ENCODE data around the gene VPS26A. TPM values are rescaled to one million over a fixed set of nuclear protein-coding genes. Genes with fewer than 3 reads are reported as not detected.

Gene VPS26A
- total RNA-seq, 2 donors from 2014 or later: 43.7 to 56.9 TPM

DNA sequence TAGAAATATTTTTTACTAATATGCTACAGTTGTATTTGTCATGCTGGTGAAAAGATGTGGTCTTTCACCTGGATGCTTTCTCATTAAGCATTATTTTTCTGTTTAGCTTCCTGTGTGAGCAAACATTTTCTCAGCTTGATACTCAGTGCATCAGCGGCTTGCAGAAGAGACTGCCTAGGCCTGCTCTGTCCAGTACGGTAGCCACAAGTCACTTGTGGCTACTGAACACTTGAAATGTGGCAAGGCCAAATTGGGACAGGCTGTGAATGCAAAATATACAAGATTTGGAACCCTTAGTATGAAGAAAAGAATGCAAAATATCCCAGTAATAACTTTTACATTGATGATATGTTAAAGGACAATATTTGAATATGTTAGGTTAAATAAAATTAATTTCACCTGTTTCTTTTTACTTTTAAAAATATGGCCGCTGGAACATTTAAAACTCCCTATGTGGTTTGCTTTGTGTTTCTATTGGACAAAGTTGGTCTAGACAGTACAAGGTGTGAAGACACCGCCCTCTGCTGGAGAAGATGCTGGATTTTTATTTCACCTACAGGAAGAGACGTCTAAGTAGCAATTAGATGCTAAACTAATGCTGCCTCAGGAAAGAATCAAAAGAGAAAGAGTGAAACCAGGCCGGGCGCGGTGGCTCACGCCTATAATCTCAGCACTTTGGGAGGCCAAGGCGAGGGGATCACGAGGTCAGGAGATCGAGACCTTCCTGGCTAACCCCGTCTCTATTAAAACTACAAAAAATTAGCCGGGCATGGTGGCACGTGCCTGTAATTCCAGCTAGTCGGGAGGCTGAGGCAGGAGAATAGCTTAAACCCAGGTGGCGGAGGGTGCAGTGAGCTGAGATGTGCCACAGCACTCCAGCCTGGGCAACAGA is 30.8 kb upstream of the VPS26A start:
- H3K36me3 Mint-ChIP-seq (ENCODE audit: low read depth): peaks cover 100% of the 10 kb centered on the region
- peak; percentile 24 for ATAC-seq (replicated peaks)
- H3K4me1 Mint-ChIP-seq: peaks cover 23% of the 10 kb centered on the region

DNA sequence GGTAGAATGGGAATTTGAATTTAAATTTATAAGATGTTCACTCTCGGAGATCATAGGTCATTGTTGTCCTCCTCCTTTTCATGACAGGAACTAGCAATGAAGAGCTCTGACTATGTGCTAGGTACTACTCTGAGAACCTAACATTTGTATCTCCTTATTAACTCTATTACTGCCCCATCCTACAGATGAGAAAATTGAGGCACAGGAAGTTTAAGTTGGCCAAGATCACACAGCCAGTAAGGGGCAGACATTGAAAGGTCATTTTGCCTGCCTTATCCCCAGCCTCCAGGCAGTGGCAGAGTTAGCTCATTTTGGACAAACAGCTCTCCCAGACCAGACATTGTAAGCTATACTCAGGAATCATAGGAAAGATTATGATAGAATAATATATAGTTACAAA is 30.0 kb upstream of the VPS26A start:
- peaks cover 100% of the 10 kb centered on the region for H3K36me3 Mint-ChIP-seq (ENCODE audit: low read depth)
- no peak for ATAC-seq (replicated peaks)
- H3K4me1 Mint-ChIP-seq: peaks cover 22% of the 10 kb centered on the region

More for the DNA sequence above, 30.8 kb upstream of the VPS26A start:
- H3K27me3 Mint-ChIP-seq: no peaks in the 10 kb centered on the region
- peak overlapping the region; percentile 77 for H3K27ac Mint-ChIP-seq
- H3K4me3 Mint-ChIP-seq: peak overlapping the region; percentile 82
- no peaks in the 10 kb centered on the region for H3K9me3 Mint-ChIP-seq

GRCh38 chr10:69096045-69096444 is 27.9 kb upstream of the VPS26A start:
- no peaks in the 10 kb centered on the region for H3K9me3 Mint-ChIP-seq
- H3K27ac Mint-ChIP-seq: no peak overlapping the region
- H3K4me1 Mint-ChIP-seq: peaks cover 24% of the 10 kb centered on the region
- peak overlapping the region; percentile 58 for H3K4me3 Mint-ChIP-seq
- peak; percentile 56 for ATAC-seq (replicated peaks)
- H3K27me3 Mint-ChIP-seq: no peaks in the 10 kb centered on the region
- H3K36me3 Mint-ChIP-seq (ENCODE audit: low read depth): peaks cover 100% of the 10 kb centered on the region

More for the DNA sequence above, 30.0 kb upstream of the VPS26A start:
- Mint-ChIP-seq H3K27me3 (no peaks in the 10 kb centered on the region), H3K9me3 (no peaks in the 10 kb centered on the region), H3K27ac (peak overlapping the region; percentile 77), H3K4me3 (peak overlapping the region; percentile 82)

DNA sequence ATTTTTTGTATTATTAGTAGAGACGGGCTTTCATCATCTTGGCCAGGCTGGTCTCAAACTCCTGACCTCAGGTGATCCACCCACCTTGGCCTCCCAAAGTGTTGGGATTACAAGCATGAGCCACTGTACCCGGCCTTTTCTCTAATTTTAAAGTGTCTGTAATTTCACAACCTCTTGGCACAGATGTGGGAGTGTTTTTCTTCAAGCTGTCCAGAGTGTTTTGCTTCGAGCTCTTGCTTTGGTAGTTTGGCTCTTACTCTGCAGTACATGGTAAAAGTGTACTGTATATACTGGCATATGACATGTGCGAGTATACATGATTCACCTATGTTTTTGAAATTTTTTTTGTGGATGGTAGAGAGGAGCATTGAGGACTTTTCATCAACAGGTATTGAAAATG is 26.2 kb upstream of the VPS26A start:
- peaks cover 38% of the 10 kb centered on the region for H3K4me1 Mint-ChIP-seq
- H3K36me3 Mint-ChIP-seq (ENCODE audit: low read depth): peaks cover 100% of the 10 kb centered on the region
- H3K4me3 Mint-ChIP-seq: peak overlapping the region; percentile 34
- H3K27me3 Mint-ChIP-seq: no peaks in the 10 kb centered on the region
- ATAC-seq (replicated peaks): no peak
- H3K9me3 Mint-ChIP-seq: no peaks in the 10 kb centered on the region
- peak overlapping the region; percentile 25 for H3K27ac Mint-ChIP-seq

GRCh38 chr10:69100136-69100872 is 23.7 kb upstream of the VPS26A start:
- peaks cover 34% of the 10 kb centered on the region for H3K4me1 Mint-ChIP-seq
- no peak for ATAC-seq (replicated peaks)
- H3K4me3 Mint-ChIP-seq: peak overlapping the region; percentile 59
- no peaks in the 10 kb centered on the region for H3K9me3 Mint-ChIP-seq
- no peaks in the 10 kb centered on the region for H3K27me3 Mint-ChIP-seq
- H3K36me3 Mint-ChIP-seq (ENCODE audit: low read depth): peaks cover 100% of the 10 kb centered on the region
- peak overlapping the region; percentile 75 for H3K27ac Mint-ChIP-seq

- peaks cover 99% of the 10 kb centered on the region for H3K36me3 Mint-ChIP-seq (ENCODE audit: low read depth)
- H3K4me1 Mint-ChIP-seq: peaks cover 32% of the 10 kb centered on the region
- ATAC-seq (replicated peaks): peak; percentile 81
- H3K27ac Mint-ChIP-seq: peak overlapping the region; percentile 75
- peak overlapping the region; percentile 59 for H3K4me3 Mint-ChIP-seq
- H3K27me3 Mint-ChIP-seq: no peaks in the 10 kb centered on the region
- no peaks in the 10 kb centered on the region for H3K9me3 Mint-ChIP-seq
These were observed 22.4 kb upstream of the VPS26A start for GRCh38 chr10:69101451-69102095.

DNA sequence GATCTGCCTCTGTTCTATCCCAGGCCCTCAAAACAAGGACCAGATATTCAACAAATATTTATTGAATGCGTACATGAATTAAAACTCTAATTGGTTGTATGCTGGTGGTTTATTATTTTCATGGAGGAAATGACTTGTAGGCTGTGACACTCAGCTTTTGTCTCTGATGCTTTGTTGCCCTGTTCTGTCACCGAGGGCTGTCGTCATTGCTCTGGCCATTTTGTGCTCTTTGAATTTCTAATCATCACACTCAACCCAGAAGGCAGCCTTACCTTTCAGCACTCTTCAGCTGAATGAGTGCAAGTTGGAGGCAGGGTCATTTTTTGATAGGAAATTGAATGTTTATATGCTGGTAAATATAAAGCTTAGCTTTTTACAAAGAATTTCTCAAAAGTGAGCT is 21.5 kb upstream of the VPS26A start:
- Mint-ChIP-seq H3K9me3 (no peaks in the 10 kb centered on the region), H3K27me3 (no peaks in the 10 kb centered on the region), H3K27ac (peak overlapping the region; percentile 75), H3K4me1 (peaks cover 32% of the 10 kb centered on the region), H3K4me3 (peak overlapping the region; percentile 59), H3K36me3 (ENCODE audit: low read depth) (peaks cover 94% of the 10 kb centered on the region)
- no peak for ATAC-seq (replicated peaks)

GRCh38 chr10:69103784-69104183 is 20.2 kb upstream of the VPS26A start:
- H3K27me3 Mint-ChIP-seq: no peaks in the 10 kb centered on the region
- peaks cover 24% of the 10 kb centered on the region for H3K4me1 Mint-ChIP-seq
- peaks cover 80% of the 10 kb centered on the region for H3K36me3 Mint-ChIP-seq (ENCODE audit: low read depth)
- no peaks in the 10 kb centered on the region for H3K9me3 Mint-ChIP-seq
- ATAC-seq (replicated peaks): no peak
- H3K27ac Mint-ChIP-seq: no peak overlapping the region
- no peak overlapping the region for H3K4me3 Mint-ChIP-seq

GRCh38 chr10:69104994-69105790 is 18.8 kb upstream of the VPS26A start:
- ATAC-seq (replicated peaks): no peak
- no peaks in the 10 kb centered on the region for H3K9me3 Mint-ChIP-seq
- H3K27me3 Mint-ChIP-seq: no peaks in the 10 kb centered on the region
- H3K36me3 Mint-ChIP-seq (ENCODE audit: low read depth): peaks cover 66% of the 10 kb centered on the region
- no peak overlapping the region for H3K4me3 Mint-ChIP-seq
- H3K27ac Mint-ChIP-seq: peak overlapping the region; percentile 44
- H3K4me1 Mint-ChIP-seq: peaks cover 24% of the 10 kb centered on the region

DNA sequence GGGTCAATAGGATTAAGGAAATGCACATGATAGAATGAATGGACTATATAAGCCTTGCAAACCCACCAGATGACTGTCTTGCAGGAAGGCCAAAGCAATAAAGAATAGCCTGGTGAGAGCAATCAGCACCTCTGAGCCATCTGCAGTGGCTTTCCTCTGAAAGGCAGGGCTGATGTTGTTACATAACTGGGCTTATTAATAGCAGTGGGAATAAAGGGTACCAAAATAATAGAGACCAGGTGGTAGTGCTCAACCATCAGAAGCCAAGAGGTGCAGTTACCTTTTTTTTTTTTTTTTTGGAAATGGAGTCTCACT is 16.8 kb upstream of the VPS26A start:
- H3K36me3 Mint-ChIP-seq (ENCODE audit: low read depth): peaks cover 47% of the 10 kb centered on the region
- H3K9me3 Mint-ChIP-seq: no peaks in the 10 kb centered on the region
- no peak overlapping the region for H3K27ac Mint-ChIP-seq
- peak; percentile 24 for ATAC-seq (replicated peaks)
- H3K4me1 Mint-ChIP-seq: peaks cover 13% of the 10 kb centered on the region
- no peaks in the 10 kb centered on the region for H3K27me3 Mint-ChIP-seq
- H3K4me3 Mint-ChIP-seq: no peak overlapping the region

DNA sequence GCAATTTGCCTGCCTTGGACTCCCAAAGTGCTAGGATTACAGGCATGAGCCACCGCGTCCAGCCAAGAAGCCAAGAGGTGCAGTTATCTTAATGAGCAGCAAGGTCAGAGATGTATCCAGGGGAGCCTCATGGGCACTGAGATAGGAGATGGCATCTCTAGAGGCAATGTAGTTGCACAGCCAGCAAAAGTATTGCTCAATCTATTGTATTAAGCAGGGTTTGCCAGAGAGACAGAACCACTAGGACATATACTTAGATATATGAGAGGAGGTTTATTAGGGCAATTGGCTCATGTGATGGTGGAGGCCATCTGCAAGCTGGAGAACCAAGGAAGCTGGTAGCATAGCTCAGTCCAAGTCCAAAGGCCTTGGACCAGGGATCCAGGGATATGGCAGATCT is 16.3 kb upstream of the VPS26A start:
- Mint-ChIP-seq H3K27me3 (no peaks in the 10 kb centered on the region), H3K4me3 (no peak overlapping the region), H3K27ac (no peak overlapping the region), H3K9me3 (no peaks in the 10 kb centered on the region), H3K4me1 (peaks cover 10% of the 10 kb centered on the region), H3K36me3 (ENCODE audit: low read depth) (peaks cover 41% of the 10 kb centered on the region)
- ATAC-seq (replicated peaks): no peak

DNA sequence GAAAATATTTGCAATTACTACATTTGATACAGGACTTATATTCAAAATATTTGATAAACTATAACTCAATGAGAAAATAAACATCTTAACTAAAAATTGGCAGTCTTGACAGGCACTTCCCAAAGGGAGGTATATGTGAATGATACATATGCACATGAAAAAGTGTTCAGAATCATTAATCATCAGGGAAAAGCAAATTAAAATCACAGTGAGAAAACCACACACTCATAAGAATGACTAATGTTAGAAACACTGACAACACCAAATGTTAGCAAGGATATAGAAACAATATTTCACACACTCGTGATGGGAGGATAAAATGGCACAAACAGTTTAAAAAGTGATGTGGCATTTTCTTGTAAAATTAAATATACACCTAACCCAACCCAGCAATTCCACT is 4.1 kb upstream of the VPS26A start:
- ATAC-seq (replicated peaks): no peak
- H3K9me3 Mint-ChIP-seq: no peaks in the 10 kb centered on the region
- no peaks in the 10 kb centered on the region for H3K27me3 Mint-ChIP-seq
- H3K4me1 Mint-ChIP-seq: no peaks in the 10 kb centered on the region
- no peak overlapping the region for H3K4me3 Mint-ChIP-seq
- peaks cover 4% of the 10 kb centered on the region for H3K36me3 Mint-ChIP-seq (ENCODE audit: low read depth)
- H3K27ac Mint-ChIP-seq: no peak overlapping the region

GRCh38 chr10:69123306-69123746 is 652 bp upstream of the VPS26A start:
- Mint-ChIP-seq H3K4me1 (no peaks in the 10 kb centered on the region), H3K27me3 (no peaks in the 10 kb centered on the region), H3K27ac (peak overlapping the region; percentile 92), H3K4me3 (peak overlapping the region; percentile 90), H3K36me3 (ENCODE audit: low read depth) (peaks cover 6% of the 10 kb centered on the region), H3K9me3 (no peaks in the 10 kb centered on the region)
- peak; percentile 42 for ATAC-seq (replicated peaks)
